Astrocyte (in vitro differentiated cells and primary cell): ENCODE measurements around the gene KCTD15. TPM values are rescaled to one million over a fixed set of nuclear protein-coding genes. Genes with fewer than 3 reads are reported as not detected.

Source experiments
- DNase-seq: peaks from one replicate; pipeline ENCODE4 v3.0.0-alpha.2; 2010; ENCODE audit warnings: low read depth
- FAIRE-seq: peaks from 2 replicates; lab custom pipeline; 2011; peaks lifted over from hg19 to GRCh38; lab: Jason Lieb, UNC
- H2AFZ ChIP-seq: 2 replicates; pipeline ENCODE4 v1.6.0; 2012; ENCODE audit warnings: low read depth, low read length, inconsistent platforms
- H3K27ac ChIP-seq: 2 replicates; pipeline ENCODE4 v1.5.1; 2011; ENCODE audit warnings: low read depth, low read length, inconsistent platforms
- H3K27me3 ChIP-seq: 2 replicates; pipeline ENCODE4 v1.6.0; 2011; ENCODE audit warnings: low read length, inconsistent platforms; ENCODE audit not compliant: insufficient read depth
- H3K36me3 ChIP-seq: 2 replicates; pipeline ENCODE4 v1.5.1; 2011; ENCODE audit warnings: low read length, inconsistent platforms; ENCODE audit not compliant: insufficient read depth
- H3K4me1 ChIP-seq: 2 replicates; pipeline ENCODE4 v1.5.1; 2011; ENCODE audit warnings: low read length, inconsistent platforms; ENCODE audit not compliant: insufficient read depth
- H3K4me2 ChIP-seq: 2 replicates; pipeline ENCODE4 v1.6.0; 2012; ENCODE audit warnings: low read length, inconsistent platforms
- H3K4me3 ChIP-seq: 2 replicates; pipeline ENCODE4 v1.5.1; 2011; ENCODE audit warnings: low read depth, mild to moderate bottlenecking, low read length, inconsistent platforms; ENCODE audit not compliant: insufficient read depth
- H3K79me2 ChIP-seq: 2 replicates; pipeline ENCODE4 v1.6.0; 2012; ENCODE audit warnings: mild to moderate bottlenecking, low read length, inconsistent platforms; ENCODE audit not compliant: insufficient read depth
- H3K9ac ChIP-seq: 2 replicates; pipeline ENCODE4 v1.6.0; 2012; ENCODE audit warnings: mild to moderate bottlenecking, low read length, inconsistent platforms
- H3K9me3 ChIP-seq: 2 replicates; pipeline ENCODE4 v1.5.1; 2012; ENCODE audit warnings: low read depth, mild to moderate bottlenecking, low read length, inconsistent platforms; ENCODE audit not compliant: insufficient read depth
- H4K20me1 ChIP-seq: 2 replicates; pipeline ENCODE4 v1.6.0; 2012; ENCODE audit warnings: low read length, inconsistent platforms; ENCODE audit not compliant: insufficient read depth
- H3K27ac Mint-ChIP-seq: one replicate; pipeline ENCODE4 v1.8.0; 2021; ENCODE audit warnings: mild to moderate bottlenecking, mixed read lengths; ENCODE audit not compliant: unreplicated experiment
- H3K27me3 Mint-ChIP-seq: one replicate; pipeline ENCODE4 v1.8.0; 2021; ENCODE audit warnings: low read depth, mixed read lengths; ENCODE audit not compliant: unreplicated experiment
- H3K36me3 Mint-ChIP-seq: one replicate; pipeline ENCODE4 v1.8.0; 2021; ENCODE audit warnings: low read depth, mixed read lengths; ENCODE audit not compliant: unreplicated experiment
- H3K4me1 Mint-ChIP-seq: one replicate; pipeline ENCODE4 v1.8.0; 2021; ENCODE audit warnings: low read depth, mixed read lengths; ENCODE audit not compliant: unreplicated experiment
- H3K4me3 Mint-ChIP-seq: one replicate; pipeline ENCODE4 v1.8.0; 2021; ENCODE audit warnings: mild to moderate bottlenecking, moderate library complexity, mixed read lengths; ENCODE audit not compliant: unreplicated experiment
- H3K9me3 Mint-ChIP-seq: one replicate; pipeline ENCODE4 v1.8.0; 2021; ENCODE audit warnings: mild to moderate bottlenecking, mixed read lengths; ENCODE audit not compliant: unreplicated experiment
- CTCF ChIP-seq: IDR thresholded peaks from 2 replicates; pipeline ENCODE4 v1.5.1; 2011; ENCODE audit warnings: low read depth, mild to moderate bottlenecking, inconsistent platforms, low read length, moderate library complexity; ENCODE audit not compliant: insufficient read depth
- EZH2 ChIP-seq: IDR thresholded peaks from 2 replicates; pipeline ENCODE4 v1.6.1; 2012; ENCODE audit warnings: mild to moderate bottlenecking, low read length, inconsistent platforms; ENCODE audit not compliant: insufficient read depth
- total RNA-seq: library from RNA; stranded (reverse); gene quantifications from 2 replicates; pipeline ENCODE4 v1.2.1, GENCODE V29; 2021

The KCTD15 gene
- total RNA-seq, 1 donor from 2014 or later = 43.3 TPM

- H3K79me2 ChIP-seq = no peaks in the 10 kb centered on the region
- no peak overlapping the region for H3K4me3 Mint-ChIP-seq
- H3K27ac ChIP-seq = no peak overlapping the region
- no peak overlapping the region for H3K4me2 ChIP-seq
- no peaks in the 10 kb centered on the region for H3K4me1 ChIP-seq
- H3K36me3 ChIP-seq = no peaks in the 10 kb centered on the region
- H3K27me3 ChIP-seq = peaks cover 2% of the 10 kb centered on the region
- TF ChIP-seq CTCF = no peak
- H4K20me1 ChIP-seq = no peaks in the 10 kb centered on the region
- H3K4me3 ChIP-seq = no peak overlapping the region
- H3K27me3 Mint-ChIP-seq = peaks cover 51% of the 10 kb centered on the region
- no peaks in the 10 kb centered on the region for H3K36me3 Mint-ChIP-seq
- FAIRE-seq (no peak), DNase-seq (no peak)
- no peak overlapping the region for H3K9ac ChIP-seq
- H3K9me3 Mint-ChIP-seq = no peaks in the 10 kb centered on the region
- H3K27ac Mint-ChIP-seq = no peak overlapping the region
- no peak overlapping the region for H2AFZ ChIP-seq
- peaks cover 2% of the 10 kb centered on the region for H3K4me1 Mint-ChIP-seq
- H3K9me3 ChIP-seq = no peaks in the 10 kb centered on the region
Measured at GRCh38 chr19:33772858-33773180, 23.9 kb upstream of the KCTD15 start.

GRCh38 chr19:33773704-33774624 is 22.7 kb upstream of the KCTD15 start:
- Mint-ChIP-seq H3K9me3 (no peaks in the 10 kb centered on the region), H3K4me1 (peaks cover 2% of the 10 kb centered on the region), H3K27me3 (peaks cover 51% of the 10 kb centered on the region), H3K27ac (no peak overlapping the region), H3K36me3 (no peaks in the 10 kb centered on the region), H3K4me3 (no peak overlapping the region)
- TF ChIP-seq CTCF (no peak), EZH2 (no peak)
- H3K27me3 ChIP-seq = peaks cover 2% of the 10 kb centered on the region
- H3K36me3 ChIP-seq = no peaks in the 10 kb centered on the region
- H3K27ac ChIP-seq = no peak overlapping the region
- H3K4me1 ChIP-seq = peaks cover 3% of the 10 kb centered on the region
- H3K4me3 ChIP-seq = no peak overlapping the region
- FAIRE-seq (no peak), DNase-seq (no peak)
- no peak overlapping the region for H3K9ac ChIP-seq
- no peaks in the 10 kb centered on the region for H3K9me3 ChIP-seq
- no peaks in the 10 kb centered on the region for H4K20me1 ChIP-seq
- no peaks in the 10 kb centered on the region for H3K79me2 ChIP-seq
- no peak overlapping the region for H3K4me2 ChIP-seq
- no peak overlapping the region for H2AFZ ChIP-seq

- no peaks in the 10 kb centered on the region for H3K36me3 Mint-ChIP-seq
- H3K36me3 ChIP-seq = no peaks in the 10 kb centered on the region
- H3K27me3 ChIP-seq = peaks cover 2% of the 10 kb centered on the region
- peaks cover 51% of the 10 kb centered on the region for H3K27me3 Mint-ChIP-seq
- DNase-seq (no peak), FAIRE-seq (no peak)
- no peaks in the 10 kb centered on the region for H3K79me2 ChIP-seq
- peaks cover 3% of the 10 kb centered on the region for H3K4me1 ChIP-seq
- H4K20me1 ChIP-seq = no peaks in the 10 kb centered on the region
- TF ChIP-seq EZH2 (no peak), CTCF (no peak)
- no peak overlapping the region for H3K4me2 ChIP-seq
- H3K27ac Mint-ChIP-seq = no peak overlapping the region
- H3K4me3 Mint-ChIP-seq = no peak overlapping the region
- no peak overlapping the region for H3K9ac ChIP-seq
- no peak overlapping the region for H2AFZ ChIP-seq
- H3K9me3 ChIP-seq = no peaks in the 10 kb centered on the region
- no peak overlapping the region for H3K27ac ChIP-seq
- H3K9me3 Mint-ChIP-seq = no peaks in the 10 kb centered on the region
- no peak overlapping the region for H3K4me3 ChIP-seq
- peaks cover 2% of the 10 kb centered on the region for H3K4me1 Mint-ChIP-seq
Measured at GRCh38 chr19:33774751-33775150, 21.9 kb upstream of the KCTD15 start.
